NCI-H1048 (cell line): ENCODE measurements around the gene SELP.

ENCODE experiments used
- DNase-seq: peaks from one replicate; lab custom pipeline; 2025; lab: John Stamatoyannopoulos, UW

The SELP gene

DNA sequence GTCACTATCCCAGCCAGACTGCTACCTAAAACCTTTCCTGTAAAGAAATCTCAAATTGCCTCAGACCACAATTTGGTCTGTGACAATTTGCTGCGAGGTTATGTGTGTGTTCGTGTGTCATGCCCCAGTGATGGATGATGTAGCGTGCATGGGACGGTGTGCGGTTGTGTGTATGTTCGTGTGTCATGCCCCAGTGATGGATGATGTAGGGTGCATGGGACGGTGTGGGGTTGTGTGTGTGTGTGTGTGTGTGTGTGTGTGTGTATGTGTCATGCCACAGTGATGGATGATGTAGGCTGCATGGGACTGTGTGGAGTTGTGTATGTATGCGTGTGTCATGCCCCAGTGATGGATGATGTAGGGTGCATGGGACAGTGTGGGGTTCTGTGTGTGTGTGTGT, 9.4 kb downstream of the SELP start:
- DNase-seq = no peak

DNA sequence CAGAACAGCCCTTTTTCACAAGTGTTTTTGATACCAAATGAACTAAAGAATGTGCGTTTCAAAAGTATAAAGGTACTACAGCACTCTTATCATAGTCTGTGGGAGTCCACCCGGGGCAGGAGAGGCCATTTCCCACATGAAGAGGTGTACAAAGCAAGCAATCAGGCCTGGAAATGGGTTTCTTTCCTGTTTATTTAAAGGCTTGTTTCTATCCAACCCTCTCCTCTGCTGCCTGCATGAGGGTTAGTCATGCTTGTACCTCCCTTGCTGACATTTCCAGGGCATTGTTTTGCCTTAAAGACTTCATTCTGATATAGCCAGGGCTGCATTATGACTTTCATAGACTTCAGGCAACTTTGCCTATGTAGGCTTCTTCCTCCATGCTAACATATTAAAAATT, 11.6 kb downstream of the SELP start:
- DNase-seq = no peak

DNA sequence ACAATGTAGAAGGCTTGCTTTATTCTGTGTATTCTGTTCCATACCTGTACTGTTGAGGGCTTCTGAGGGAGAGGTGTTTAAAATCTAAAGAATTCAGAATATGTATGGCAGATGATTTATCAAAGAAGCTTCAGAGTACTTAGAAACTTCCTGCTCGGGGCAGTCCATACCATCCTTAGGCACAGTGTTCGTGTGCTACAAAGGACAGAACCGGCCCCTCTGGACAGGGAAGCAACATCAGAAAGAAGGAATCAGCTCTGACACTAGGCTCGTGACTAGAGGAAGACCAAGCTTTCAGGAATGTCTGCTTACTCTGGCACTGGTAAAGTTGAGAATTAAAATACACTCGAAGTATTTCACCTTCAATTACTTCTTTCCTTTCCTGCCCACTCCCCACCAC, 14.1 kb downstream of the SELP start:
- DNase-seq = no peak

DNA sequence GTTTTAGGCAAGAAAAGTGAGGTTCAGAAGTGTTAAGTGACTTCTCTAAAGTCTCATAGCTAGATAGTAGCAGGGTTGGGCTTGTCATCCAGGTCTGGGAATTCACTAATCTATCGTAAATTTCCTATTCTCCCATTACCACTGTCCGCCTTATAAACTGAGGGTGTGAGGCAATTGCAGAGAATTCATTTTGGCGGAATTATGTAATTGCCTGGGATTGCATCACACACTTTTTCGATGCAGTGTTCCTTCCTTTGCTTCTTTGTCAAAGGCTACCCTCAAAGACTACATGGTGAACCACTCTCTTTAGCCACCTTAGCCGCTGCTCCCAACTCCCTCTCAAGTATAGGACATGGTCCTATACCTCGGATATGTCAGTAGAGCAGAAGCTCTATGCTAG, 19.1 kb downstream of the SELP start:
- no peak for DNase-seq

DNA sequence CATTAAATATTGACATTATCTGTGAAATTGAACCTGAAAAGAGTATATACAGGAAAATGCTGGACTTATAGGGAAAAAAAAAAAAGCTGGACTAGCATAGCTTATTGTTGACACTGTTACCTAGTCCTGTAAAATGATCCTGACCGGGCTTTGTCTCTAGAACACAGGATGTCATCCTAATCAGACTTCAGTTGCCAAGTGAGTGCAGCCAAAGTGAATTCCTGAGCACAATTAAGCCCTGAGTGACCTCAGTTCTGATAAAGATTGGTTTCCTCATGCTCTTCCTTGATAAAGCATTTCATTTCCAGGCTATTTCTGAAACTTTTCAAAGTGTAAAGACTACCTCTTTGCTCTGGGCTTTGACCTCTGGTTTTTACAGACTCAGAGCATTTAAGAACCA, 19.8 kb downstream of the SELP start:
- no peak for DNase-seq

DNA sequence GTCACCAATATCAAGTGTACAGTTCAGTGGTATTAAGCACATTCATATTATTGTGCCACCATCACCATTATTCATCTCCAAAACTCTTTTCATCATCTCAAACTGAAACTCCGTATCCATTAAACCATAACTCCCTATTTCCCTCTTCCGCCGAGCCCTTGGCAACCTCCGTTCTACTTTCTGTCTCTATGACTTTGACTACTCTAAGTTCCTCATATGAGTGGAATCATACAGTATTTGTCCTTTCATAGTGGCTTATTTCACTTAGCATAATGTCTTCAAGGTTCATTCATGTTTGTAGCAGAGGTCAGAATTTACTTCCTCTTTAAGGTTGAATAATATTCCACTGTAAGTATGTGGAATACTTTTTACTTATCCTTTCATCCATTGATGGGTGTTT, 21.7 kb downstream of the SELP start:
- no peak for DNase-seq

DNA sequence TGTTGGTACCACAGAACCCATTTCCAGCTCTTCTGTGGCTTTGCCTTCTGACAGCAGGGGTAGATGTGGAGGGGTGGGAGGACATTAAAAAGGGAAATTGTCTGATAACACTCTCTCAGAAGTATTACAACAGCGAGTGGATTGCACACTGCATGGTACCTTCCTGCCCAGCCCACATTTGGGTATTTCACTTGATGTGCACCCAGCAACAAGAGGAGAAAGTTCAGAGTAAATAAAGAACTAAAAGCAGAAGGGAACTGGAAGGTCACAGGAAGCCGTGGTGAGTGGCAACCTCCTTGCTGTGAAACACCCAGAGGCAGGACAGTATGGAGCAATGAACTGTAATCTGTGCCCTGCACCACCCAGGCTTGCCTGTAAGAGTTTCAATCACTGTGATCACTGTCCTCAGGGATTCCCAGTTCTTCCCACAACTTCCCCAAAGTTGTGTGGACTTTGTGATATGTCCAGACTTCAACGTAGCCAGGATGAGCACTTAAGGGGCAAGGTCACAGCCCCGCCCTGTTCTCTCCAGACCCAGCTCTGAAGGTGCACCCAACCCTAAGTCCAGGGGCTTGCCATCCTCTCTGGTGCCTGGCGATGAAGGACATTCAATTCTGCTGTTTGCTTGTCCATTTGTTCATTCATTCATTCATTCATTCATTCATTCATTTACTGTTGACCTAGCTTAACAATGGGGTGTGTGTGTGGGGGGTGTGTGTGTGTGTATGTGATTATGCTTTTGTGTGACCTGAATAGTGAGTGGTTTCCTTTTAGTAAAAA, 25.0 kb downstream of the SELP start:
- DNase-seq = no peak

DNA sequence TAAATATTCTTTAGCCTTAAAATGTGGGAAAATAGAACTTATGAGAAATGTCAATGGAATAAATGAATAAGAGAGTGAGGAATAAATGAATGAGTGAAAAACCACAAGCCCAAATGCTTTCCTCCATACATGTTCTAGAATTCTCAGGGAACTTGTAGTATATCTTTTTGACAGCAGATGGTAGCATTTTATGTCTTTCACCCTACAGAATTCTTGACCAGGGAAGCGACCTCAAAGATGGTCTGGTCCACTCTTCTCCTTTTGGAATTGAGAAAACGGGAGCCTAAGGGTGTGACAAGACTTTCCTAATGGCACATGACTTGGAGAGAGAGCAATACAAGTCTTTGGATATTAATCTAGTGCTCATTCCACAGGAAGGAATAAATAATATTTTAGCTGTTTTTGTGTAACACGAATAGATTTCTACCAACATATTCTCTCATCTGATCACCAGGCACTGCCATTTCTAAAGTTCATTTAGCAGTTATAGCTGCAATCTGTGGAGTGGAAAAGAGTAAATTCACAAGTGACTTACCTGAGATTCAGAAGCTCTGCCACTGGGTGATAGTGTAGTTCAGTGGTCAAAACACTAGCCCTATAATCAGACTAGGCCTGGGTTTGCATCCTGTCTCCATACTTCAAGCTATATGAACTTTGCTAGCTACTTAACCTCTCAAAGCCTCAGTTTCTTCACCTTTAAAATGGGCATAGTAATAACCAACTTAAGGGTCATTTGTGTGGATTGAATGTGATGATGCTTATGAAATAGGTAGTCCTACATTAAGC, 28.6 kb downstream of the SELP start:
- no peak for DNase-seq

DNA sequence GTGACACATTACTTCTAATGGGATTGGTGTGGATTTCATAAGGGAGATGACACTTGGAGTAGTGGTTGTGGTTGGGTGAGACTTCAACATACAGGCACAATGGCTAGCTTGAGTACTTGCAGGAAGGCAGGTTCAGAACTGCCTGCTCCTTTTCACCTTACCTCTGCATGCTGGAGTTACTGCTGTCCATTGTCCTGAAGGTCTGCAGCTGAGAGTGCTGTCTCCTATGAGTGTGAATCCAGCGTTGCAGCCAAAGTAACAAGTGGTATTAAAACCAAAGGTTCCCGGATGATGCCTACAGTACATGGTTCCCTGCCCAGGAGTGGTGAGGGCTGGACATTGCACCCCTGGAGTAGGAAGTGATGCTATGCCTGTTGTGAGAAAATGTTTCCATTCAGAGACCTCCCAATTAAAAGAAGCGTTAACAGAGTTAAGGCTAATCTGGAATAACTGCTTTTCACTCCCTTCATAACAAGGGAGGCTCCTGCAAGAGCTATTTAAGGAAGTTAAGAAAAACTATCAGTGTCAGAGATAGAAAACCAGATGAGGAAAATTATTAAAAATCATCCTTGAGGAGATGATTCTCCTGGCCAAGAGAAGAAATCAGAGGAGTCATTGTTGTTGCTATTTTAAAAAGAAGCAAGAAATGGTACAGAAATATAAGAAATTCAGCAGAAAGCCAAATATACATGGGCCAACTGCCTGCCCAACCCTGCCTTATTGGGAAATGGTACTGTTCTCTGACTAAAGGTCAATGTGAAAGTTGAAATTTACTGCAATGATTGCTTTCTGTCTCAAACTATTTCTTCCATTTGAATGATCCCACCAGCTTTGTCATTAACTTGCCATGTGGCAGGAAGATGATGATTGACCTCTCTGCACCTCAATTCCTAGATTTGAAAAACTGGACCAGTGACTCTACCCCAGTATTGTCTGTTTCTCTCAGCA, 33.9 kb downstream of the SELP start:
- no peak for DNase-seq

DNA sequence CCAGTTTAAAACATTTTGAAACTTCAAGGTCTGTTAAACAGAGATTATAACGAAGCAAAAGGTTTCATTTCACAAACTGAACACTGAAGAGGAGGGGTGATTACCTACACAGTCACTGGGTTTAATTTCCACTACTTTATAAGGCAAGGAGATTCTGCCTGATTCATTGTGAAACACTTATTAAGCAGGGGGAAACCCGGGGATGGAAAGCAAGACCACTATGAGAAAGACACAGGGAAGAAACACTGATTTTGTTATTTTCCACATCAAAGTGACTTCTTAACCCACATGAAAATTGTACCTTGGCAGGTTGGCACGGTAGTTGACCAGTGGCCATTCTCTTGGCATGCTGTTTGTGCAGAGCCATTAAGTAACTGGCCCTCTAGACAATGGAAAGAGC, 35.5 kb downstream of the SELP start:
- no peak for DNase-seq

DNA sequence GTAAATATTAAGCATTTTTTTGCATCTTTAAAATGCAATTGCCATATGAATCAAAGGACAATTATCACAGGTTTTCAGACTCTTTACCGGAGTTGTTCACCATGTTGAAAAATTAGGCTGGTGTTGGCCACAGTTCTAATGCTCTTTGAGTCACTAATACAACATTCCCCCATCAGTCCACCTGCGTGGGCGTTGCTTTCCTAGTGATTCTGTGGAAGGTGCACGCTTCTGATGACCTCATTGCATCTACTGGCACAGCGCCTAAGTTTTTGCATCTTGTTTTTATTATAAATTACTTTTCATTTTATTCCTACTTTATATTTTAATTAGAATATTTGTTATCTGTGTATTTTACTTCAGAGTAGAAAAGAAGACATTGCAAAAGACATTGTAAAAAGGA, 39.0 kb downstream of the SELP start:
- DNase-seq = no peak

DNA sequence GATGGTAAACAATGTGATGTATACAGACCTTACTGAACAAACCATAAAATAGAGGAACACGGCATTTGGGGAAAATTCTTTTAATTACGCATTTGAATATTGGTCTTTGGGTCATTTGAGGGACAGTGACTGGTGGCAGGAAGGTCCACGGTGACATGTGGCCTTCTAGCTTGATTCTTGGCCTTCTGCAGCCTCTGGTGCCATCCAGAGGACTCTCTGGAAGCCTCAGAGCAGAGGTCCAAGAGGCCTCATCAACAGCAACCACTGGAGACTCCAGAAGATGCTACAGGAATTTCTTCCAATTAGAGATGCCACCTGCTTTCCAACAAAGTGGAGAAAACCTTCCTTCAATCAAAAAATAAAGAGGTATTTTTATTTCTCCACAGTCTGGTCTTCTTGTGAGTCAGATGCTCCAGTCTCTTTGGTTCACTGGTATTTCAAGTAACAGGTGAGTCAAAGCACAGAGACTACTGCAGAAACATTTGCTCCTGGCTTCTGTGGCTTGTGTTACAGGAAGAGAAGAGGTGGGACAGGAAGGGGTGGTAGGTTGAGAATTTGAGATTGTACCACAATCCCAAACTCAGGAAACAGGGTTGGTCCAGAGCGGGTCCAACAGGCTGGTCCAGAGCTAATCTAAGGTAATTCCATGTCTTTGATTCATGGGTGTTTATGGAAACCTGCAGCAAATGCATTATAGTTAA, 41.0 kb downstream of the SELP start:
- no peak for DNase-seq

DNA sequence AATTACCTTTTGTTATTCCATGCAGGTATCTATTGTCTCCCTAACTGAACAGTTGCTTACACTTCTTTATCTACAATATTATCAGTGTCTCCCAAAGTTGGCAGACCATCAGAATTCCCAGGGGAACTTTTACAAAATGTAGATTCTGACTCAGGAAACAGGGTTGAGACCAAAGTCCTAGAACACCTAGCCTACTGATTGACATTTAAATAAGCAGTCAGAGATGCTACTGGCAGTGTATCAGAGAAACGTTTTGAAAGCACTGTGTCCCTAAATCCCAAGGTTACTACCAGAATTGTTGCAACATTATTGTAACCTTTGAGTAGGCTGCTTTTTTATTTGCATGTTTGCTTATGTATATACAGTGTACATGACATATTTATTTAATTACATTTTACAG, 41.8 kb downstream of the SELP start:
- DNase-seq = no peak

DNA sequence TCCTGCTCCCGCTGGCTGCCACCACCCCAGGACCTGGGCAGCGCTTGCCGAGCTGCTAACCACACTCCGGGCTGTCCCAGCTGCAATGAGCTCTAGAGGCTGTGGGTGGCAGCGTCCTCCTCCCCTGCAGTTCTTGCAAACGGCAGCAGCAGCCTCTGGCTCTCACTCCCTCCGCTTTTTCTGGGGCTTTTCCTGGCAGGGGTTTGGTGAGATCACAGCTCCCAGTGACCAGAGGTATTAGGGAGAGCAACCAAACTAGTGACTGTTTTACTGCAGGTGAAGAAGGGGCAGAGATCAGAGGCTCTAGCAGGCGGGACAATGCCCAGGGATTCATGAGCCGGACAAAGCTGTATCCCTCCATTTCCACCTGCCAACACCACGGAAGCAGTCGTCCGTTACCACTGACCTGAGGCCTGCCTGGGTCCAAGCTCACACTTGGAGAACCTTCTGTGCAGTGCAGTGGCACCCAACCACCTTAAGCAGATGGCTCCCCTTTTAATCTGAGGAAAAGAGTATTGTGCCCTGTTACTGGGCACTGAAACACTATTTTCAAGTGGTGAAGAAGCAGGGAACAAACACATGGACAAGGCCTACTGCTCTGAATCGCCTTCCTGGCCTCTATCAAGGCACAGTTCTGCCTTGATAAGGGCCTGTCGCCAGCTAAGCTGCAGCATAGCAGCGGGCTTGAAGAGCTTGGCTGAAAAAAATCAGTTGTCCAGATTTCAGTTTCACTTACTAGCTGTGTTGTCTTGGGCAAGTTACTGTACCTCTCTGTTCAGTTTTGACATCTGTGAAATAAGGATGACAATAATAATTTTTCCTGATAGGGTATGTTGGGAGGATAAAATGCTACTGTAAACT, 43.3 kb downstream of the SELP start, which contains the start of gene F5:
F5 (minus strand) TSS at position 87 of the 861 bp plus-strand sequence. CDS start 95 bp downstream, outside the sequence.
- no peak for DNase-seq

DNA sequence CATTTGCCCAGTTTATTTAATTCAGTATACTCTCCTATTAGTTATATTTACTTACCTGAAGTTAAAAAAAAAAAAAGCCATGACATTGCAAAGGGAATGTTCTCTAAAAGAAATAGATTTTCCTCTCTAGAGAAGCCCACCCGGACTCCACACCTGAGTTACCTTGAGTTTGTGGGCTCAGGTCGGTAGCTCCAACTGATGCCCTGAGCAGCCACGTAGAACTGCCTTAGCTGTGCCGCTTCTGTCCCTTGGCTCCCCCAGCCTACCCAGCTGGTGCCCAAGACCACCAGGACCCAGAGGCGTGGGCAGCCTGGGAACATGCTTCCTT, 43.9 kb downstream of the SELP start:
- DNase-seq = no peak

DNA sequence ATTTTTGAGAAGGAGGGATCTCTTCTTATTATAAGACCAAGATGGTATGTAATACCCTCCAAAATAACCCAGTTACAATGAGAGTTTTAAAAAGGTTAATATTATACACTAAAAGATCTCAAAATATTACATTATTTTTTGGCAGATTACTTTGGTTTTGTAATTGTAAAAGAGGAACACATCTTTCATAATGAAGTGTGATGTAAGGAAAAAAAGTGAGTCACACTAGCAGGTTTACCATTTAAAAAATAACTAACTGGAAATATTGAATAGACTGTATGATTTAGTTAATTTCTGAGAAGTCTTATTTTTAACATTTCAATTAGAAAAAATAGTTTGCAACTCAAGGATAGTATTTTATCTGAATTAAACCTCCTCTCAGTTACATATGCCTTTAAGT, 44.7 kb downstream of the SELP start:
- no peak for DNase-seq

DNA sequence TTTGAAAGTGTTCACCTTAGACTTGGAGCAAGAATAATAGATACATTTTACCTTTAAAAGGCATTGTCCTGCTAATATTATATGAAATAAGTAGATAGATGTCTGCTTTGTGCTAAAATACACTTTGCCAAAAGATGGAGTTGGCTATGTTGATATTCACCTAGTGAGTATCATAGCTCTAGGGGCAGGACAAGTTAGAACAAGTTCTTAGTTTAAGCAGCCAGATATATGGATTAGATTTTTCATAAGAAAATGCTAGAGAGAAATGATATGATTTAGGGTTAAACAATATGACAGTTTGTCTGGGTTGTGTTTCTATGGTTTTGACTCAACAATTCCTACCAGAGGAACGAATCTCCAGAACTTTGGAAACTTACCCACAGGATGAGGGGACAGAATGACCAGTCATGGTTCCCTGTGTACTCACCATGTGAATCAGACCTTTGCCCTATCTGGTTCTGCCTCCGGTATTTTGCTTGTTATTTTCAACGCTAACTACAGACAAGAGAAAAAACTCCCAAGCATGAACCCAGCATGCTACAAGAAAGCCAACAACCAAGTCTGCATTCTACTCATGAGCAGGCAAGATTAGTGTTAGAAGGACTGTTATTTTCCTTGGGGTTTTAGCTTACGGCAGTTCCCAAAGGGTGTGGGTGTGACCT, 45.3 kb downstream of the SELP start:
- DNase-seq = no peak

DNA sequence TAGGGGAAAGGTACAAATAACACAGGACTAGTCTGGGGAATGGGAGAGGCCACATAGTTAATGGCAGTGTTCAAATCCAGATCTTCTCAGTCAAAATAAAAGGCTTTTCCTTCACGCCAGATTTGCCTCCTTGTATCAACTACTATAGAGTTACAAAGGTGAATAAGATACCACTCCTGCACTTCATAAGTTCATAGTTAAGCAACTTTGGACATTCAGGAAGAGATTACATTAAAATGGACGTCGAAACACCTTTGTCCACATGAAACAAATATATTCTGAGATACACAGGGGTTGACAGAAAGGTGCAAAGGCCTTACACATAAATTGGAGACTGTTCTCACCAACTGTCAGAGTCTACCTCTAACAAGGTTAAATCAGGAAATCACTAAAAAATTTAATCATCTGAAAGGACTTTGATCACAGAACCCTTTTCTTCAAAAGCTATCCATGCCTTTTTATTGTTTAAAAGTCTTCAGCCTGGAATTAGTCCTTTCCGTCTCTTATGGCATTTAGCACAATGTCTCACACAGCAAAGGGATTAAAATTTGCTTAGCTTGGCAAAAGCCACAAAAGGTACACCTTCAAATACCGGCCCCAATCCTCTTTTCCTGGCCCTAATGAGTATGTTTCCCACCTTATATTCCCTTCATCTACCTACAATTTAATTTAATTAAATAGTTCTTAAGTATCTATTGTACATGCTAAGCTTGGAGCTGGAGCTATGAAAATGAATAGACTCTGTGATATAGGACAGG, 51.8 kb downstream of the SELP start:
- no peak for DNase-seq

DNA sequence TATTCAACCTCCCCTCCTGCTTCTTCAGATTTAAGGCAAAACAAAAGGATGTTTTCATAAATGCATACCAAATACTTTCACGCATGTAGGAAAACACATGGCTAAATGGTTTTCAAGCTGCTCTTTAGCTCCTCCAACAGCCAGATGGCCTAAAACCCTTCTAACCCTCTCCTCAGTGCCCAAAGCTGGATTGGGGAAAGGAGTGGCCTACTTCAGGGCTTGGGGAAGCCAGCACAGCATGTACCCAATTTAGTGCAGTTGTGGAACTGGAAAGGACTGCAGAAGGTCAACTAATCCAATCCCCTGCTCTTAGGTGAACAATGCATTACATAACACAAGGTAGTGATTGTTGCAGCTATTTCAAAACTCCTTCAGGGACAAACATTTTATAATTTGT, 53.0 kb downstream of the SELP start:
- no peak for DNase-seq
